Measurements from ENCODE around the gene LAMA5. TPM values are rescaled to one million over a fixed set of nuclear protein-coding genes. Genes with fewer than 3 reads are reported as not detected.

The LAMA5 gene
- total and polyA plus RNA-seq, 2 experiments from 2014 or later, result 201 to 298 TPM

DNA sequence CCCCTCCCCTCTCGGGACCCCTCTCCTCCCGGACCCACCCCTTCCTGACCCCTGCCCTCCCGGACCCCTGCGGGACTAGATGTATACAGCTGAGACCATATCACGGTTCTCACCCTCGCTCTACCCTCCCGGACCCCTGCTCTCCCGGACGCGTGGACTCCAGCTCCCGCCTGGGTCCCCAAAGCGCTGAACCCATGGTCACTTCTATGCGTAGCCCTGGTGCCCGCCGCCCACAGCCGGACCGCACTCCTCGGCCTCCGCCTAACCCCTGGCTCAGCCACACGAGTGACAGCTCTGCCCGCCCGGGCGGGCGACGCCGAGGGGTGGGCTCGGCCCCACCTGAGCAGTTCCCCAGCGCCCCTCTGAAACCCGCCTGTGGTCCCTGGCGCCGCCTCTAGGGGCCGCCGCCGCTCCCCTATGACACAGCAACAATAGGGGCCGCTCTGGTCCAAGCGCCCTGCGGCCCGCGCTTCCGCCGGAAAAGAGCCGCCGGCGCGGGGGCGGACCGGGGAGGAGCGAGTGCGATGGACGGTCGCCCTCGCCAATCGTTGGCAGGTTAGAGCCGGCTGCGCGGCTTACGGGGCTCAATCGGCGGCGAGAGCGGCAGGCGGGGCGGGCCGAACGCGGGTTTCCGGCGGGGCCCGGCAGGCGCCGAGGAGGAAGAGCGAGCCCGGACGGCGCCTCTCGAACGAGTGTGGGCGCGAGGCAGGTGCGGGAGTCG is 64.6 kb downstream of the LAMA5 start, which contains the start of gene ADRM1 (continued):
- TF ChIP-seq, protein P1, sequence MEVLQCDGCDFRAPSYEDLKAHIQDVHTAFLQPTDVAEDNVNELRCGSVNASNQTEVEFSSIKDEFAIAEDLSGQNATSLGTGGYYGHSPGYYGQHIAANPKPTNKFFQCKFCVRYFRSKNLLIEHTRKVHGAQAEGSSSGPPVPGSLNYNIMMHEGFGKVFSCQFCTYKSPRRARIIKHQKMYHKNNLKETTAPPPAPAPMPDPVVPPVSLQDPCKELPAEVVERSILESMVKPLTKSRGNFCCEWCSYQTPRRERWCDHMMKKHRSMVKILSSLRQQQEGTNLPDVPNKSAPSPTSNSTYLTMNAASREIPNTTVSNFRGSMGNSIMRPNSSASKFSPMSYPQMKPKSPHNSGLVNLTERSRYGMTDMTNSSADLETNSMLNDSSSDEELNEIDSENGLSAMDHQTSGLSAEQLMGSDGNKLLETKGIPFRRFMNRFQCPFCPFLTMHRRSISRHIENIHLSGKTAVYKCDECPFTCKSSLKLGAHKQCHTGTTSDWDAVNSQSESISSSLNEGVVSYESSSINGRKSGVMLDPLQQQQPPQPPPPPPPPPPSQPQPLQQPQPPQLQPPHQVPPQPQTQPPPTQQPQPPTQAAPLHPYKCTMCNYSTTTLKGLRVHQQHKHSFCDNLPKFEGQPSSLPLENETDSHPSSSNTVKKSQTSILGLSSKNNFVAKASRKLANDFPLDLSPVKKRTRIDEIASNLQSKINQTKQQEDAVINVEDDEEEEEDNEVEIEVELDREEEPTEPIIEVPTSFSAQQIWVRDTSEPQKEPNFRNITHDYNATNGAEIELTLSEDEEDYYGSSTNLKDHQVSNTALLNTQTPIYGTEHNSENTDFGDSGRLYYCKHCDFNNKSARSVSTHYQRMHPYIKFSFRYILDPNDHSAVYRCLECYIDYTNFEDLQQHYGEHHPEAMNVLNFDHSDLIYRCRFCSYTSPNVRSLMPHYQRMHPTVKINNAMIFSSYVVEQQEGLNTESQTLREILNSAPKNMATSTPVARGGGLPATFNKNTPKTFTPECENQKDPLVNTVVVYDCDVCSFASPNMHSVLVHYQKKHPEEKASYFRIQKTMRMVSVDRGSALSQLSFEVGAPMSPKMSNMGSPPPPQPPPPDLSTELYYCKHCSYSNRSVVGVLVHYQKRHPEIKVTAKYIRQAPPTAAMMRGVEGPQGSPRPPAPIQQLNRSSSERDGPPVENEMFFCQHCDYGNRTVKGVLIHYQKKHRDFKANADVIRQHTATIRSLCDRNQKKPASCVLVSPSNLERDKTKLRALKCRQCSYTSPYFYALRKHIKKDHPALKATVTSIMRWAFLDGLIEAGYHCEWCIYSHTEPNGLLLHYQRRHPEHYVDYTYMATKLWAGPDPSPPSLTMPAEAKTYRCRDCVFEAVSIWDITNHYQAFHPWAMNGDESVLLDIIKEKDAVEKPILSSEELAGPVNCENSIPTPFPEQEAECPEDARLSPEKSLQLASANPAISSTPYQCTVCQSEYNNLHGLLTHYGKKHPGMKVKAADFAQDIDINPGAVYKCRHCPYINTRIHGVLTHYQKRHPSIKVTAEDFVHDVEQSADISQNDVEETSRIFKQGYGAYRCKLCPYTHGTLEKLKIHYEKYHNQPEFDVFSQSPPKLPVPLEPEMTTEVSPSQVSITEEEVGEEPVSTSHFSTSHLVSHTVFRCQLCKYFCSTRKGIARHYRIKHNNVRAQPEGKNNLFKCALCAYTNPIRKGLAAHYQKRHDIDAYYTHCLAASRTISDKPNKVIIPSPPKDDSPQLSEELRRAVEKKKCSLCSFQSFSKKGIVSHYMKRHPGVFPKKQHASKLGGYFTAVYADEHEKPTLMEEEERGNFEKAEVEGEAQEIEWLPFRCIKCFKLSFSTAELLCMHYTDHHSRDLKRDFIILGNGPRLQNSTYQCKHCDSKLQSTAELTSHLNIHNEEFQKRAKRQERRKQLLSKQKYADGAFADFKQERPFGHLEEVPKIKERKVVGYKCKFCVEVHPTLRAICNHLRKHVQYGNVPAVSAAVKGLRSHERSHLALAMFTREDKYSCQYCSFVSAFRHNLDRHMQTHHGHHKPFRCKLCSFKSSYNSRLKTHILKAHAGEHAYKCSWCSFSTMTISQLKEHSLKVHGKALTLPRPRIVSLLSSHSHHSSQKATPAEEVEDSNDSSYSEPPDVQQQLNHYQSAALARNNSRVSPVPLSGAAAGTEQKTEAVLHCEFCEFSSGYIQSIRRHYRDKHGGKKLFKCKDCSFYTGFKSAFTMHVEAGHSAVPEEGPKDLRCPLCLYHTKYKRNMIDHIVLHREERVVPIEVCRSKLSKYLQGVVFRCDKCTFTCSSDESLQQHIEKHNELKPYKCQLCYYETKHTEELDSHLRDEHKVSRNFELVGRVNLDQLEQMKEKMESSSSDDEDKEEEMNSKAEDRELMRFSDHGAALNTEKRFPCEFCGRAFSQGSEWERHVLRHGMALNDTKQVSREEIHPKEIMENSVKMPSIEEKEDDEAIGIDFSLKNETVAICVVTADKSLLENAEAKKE (CRISPR knock-in tag; IDR thresholded peaks at IDR 0.05), result no peak
- TF ChIP-seq CREB1 (CRISPR knock-in tag; IDR thresholded peaks at IDR 0.05; ENCODE audit: low read depth) (peak; percentile 80), ZNF331 (CRISPR knock-in tag; IDR thresholded peaks at IDR 0.05; ENCODE audit: low read depth) (no peak), ZNF114 (CRISPR knock-in tag; IDR thresholded peaks at IDR 0.05) (no peak), STAT1 (IDR thresholded peaks at IDR 0.05; ENCODE audit: unreplicated experiment) (no peak), POLR2AphosphoS5 (IDR thresholded peaks at IDR 0.05; ENCODE audit: low read depth) (peak; percentile 74)
- TF ChIP-seq, protein P2, sequence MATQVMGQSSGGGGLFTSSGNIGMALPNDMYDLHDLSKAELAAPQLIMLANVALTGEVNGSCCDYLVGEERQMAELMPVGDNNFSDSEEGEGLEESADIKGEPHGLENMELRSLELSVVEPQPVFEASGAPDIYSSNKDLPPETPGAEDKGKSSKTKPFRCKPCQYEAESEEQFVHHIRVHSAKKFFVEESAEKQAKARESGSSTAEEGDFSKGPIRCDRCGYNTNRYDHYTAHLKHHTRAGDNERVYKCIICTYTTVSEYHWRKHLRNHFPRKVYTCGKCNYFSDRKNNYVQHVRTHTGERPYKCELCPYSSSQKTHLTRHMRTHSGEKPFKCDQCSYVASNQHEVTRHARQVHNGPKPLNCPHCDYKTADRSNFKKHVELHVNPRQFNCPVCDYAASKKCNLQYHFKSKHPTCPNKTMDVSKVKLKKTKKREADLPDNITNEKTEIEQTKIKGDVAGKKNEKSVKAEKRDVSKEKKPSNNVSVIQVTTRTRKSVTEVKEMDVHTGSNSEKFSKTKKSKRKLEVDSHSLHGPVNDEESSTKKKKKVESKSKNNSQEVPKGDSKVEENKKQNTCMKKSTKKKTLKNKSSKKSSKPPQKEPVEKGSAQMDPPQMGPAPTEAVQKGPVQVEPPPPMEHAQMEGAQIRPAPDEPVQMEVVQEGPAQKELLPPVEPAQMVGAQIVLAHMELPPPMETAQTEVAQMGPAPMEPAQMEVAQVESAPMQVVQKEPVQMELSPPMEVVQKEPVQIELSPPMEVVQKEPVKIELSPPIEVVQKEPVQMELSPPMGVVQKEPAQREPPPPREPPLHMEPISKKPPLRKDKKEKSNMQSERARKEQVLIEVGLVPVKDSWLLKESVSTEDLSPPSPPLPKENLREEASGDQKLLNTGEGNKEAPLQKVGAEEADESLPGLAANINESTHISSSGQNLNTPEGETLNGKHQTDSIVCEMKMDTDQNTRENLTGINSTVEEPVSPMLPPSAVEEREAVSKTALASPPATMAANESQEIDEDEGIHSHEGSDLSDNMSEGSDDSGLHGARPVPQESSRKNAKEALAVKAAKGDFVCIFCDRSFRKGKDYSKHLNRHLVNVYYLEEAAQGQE (IDR thresholded peaks at IDR 0.05; ENCODE audit: unreplicated experiment), result no peak

All from GM23338 (cell line).